ENCODE data around the gene NEK9. TPM values are rescaled to one million over a fixed set of nuclear protein-coding genes. Genes with fewer than 3 reads are reported as not detected.
"Not testable (repeated sequence)": the region's sequence is repeated elsewhere in the genome, so short reads cannot be mapped to it uniquely, and the experiment has no call there.

Gene NEK9
- total RNA-seq, 1 experiment from 2014 or later: 40.7 TPM

DNA sequence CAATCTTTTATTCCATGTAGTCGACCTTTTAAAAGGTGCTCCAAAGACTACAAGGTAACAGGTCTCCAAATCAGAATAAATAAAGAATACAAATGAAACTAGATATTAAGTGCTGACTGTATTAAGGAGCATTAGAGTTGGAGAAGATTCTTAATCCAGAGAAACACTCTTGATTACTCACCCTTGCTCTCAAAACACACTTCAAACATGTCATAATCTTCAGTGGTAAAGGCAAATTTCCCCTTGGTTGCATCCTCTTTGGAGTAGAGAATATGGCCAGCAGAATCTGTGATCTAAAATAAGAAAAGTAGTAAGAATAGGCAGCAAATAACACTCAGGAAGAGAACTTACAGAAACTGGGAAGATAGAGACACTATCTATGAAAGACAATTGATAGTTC lies 25.0 kb upstream of the NEK9 start:
- Histone ChIP-seq H3K27me3 (ENCODE audit: control insufficient read depth, insufficient read depth, low read length) (no peaks in the 10 kb centered on the region), H3K9me3 (ENCODE audit: control insufficient read depth, insufficient read depth, low read depth, low read length) (no peaks in the 10 kb centered on the region), H3K36me3 (ENCODE audit: control insufficient read depth, insufficient read depth, low read length) (no peaks in the 10 kb centered on the region; the same call in 1 of the 2 replicates), H3K4me3 (ENCODE audit: low read depth in 2 of 2, low read length in 2 of 2) (no peak overlapping the region), H3K4me1 (ENCODE audit: control insufficient read depth, insufficient read depth, low read length) (no peaks in the 10 kb centered on the region), H3K27ac (ENCODE audit: low read length) (no peak overlapping the region)
- BruUV-seq (replicated peaks): no TSS peak
- intact Hi-C loops (cut with micrococcal nuclease; ENCODE audit: unreplicated experiment) (no loop called here), in situ Hi-C loops (cut with HindIII; ENCODE audit: low pct_unique_long_range_greater_than_20kb, low sequenced_read_pairs) (no loop called here)
- DNase-seq (ENCODE audit: low read depth, low spot score) (no peak), ATAC-seq (no peak)
- POLR2A ChIA-PET: no interaction called here
- TF ChIP-seq SIN3A (IDR thresholded peaks at IDR 0.05; ENCODE audit: borderline replicate concordance, insufficient read depth, low read depth, low read length): no peak
- TF ChIP-seq POLR2AphosphoS5 (IDR thresholded peaks at IDR 0.05; ENCODE audit: low read depth, low read length): no peak
- TF ChIP-seq, protein P1, sequence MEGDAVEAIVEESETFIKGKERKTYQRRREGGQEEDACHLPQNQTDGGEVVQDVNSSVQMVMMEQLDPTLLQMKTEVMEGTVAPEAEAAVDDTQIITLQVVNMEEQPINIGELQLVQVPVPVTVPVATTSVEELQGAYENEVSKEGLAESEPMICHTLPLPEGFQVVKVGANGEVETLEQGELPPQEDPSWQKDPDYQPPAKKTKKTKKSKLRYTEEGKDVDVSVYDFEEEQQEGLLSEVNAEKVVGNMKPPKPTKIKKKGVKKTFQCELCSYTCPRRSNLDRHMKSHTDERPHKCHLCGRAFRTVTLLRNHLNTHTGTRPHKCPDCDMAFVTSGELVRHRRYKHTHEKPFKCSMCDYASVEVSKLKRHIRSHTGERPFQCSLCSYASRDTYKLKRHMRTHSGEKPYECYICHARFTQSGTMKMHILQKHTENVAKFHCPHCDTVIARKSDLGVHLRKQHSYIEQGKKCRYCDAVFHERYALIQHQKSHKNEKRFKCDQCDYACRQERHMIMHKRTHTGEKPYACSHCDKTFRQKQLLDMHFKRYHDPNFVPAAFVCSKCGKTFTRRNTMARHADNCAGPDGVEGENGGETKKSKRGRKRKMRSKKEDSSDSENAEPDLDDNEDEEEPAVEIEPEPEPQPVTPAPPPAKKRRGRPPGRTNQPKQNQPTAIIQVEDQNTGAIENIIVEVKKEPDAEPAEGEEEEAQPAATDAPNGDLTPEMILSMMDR (IDR thresholded peaks at IDR 0.05): no peak
- TF ChIP-seq, protein P2, sequence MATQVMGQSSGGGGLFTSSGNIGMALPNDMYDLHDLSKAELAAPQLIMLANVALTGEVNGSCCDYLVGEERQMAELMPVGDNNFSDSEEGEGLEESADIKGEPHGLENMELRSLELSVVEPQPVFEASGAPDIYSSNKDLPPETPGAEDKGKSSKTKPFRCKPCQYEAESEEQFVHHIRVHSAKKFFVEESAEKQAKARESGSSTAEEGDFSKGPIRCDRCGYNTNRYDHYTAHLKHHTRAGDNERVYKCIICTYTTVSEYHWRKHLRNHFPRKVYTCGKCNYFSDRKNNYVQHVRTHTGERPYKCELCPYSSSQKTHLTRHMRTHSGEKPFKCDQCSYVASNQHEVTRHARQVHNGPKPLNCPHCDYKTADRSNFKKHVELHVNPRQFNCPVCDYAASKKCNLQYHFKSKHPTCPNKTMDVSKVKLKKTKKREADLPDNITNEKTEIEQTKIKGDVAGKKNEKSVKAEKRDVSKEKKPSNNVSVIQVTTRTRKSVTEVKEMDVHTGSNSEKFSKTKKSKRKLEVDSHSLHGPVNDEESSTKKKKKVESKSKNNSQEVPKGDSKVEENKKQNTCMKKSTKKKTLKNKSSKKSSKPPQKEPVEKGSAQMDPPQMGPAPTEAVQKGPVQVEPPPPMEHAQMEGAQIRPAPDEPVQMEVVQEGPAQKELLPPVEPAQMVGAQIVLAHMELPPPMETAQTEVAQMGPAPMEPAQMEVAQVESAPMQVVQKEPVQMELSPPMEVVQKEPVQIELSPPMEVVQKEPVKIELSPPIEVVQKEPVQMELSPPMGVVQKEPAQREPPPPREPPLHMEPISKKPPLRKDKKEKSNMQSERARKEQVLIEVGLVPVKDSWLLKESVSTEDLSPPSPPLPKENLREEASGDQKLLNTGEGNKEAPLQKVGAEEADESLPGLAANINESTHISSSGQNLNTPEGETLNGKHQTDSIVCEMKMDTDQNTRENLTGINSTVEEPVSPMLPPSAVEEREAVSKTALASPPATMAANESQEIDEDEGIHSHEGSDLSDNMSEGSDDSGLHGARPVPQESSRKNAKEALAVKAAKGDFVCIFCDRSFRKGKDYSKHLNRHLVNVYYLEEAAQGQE (IDR thresholded peaks at IDR 0.05; ENCODE audit: insufficient read depth in 1 of 2, low read depth in 2 of 2, low read length in 1 of 2): no peak
- no peak for TF ChIP-seq TCF7L2 (IDR thresholded peaks at IDR 0.05; ENCODE audit: low read depth, low read length)
- CTCF ChIA-PET: no interaction called here

DNA sequence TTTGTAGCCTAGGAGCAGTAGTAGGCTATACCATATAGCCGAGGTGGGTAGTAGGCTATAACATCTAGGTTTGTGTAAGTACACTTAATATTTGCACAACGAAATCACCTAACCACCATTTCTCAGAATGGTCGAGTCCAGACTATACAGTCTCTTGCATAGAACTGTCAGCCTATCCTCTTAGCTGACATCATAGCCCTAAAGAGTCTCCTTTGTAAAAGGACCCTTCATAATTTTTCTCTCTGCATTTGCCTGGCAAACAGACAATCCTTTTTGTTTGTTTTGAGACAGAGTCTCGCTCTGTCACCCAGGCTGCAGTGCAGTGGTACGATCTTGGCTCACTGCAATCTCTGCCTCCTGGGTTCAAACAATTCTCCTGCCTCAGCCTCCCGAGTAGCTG lies 23.8 kb upstream of the NEK9 start:
- BruUV-seq (replicated peaks); CTCF ChIA-PET; POLR2A ChIA-PET: not testable (repeated sequence)

DNA sequence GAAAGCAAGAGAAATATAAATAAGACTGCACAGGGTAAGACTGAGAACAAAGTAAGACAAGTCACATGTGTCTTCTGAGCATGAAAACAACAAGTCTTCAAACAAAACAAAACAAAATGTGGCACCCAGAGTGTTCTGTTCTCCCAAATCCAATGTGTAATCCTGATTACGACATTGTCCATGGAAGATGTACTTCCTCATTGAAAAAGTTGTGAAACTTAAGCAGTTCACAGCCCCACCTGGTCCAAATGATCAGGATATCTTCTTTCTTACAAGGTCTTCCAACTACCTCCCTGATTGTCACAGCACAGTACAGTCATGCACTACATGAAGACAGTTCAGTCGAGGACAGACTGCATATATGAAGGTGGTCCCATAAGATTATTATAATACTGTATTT lies 23.3 kb upstream of the NEK9 start:
- DNase-seq (ENCODE audit: low read depth, low spot score) (no peak), ATAC-seq (no peak)
- H3K36me3 ChIP-seq (ENCODE audit: control insufficient read depth, insufficient read depth, low read length): no peaks in the 10 kb centered on the region; the same call in 1 of the 2 replicates
- H3K9me3 ChIP-seq (ENCODE audit: control insufficient read depth, insufficient read depth, low read depth, low read length): no peaks in the 10 kb centered on the region
- intact Hi-C loops (cut with micrococcal nuclease; ENCODE audit: unreplicated experiment): no loop called here
- H3K4me3 ChIP-seq (ENCODE audit: low read depth in 2 of 2, low read length in 2 of 2): no peak overlapping the region
- in situ Hi-C loops (cut with HindIII; ENCODE audit: low pct_unique_long_range_greater_than_20kb, low sequenced_read_pairs): no loop called here
- no peaks in the 10 kb centered on the region for H3K4me1 ChIP-seq (ENCODE audit: control insufficient read depth, insufficient read depth, low read length)
- H3K27me3 ChIP-seq (ENCODE audit: control insufficient read depth, insufficient read depth, low read length): no peaks in the 10 kb centered on the region
- CTCF ChIA-PET: no interaction called here
- no TSS peak for BruUV-seq (replicated peaks)
- H3K27ac ChIP-seq (ENCODE audit: low read length): no peak overlapping the region
- TF ChIP-seq TCF7L2 (IDR thresholded peaks at IDR 0.05; ENCODE audit: low read depth, low read length) (no peak), SIN3A (IDR thresholded peaks at IDR 0.05; ENCODE audit: borderline replicate concordance, insufficient read depth, low read depth, low read length) (no peak), POLR2AphosphoS5 (IDR thresholded peaks at IDR 0.05; ENCODE audit: low read depth, low read length) (no peak)
- TF ChIP-seq, protein P1 (IDR thresholded peaks at IDR 0.05): no peak
- TF ChIP-seq, protein P2 (IDR thresholded peaks at IDR 0.05; ENCODE audit: insufficient read depth in 1 of 2, low read depth in 2 of 2, low read length in 1 of 2): no peak
- POLR2A ChIA-PET: no interaction called here

More for the DNA sequence above, 23.8 kb upstream of the NEK9 start:
- intact Hi-C loops (cut with micrococcal nuclease; ENCODE audit: unreplicated experiment); H3K36me3 ChIP-seq (ENCODE audit: control insufficient read depth, insufficient read depth, low read length); H3K4me3 ChIP-seq (ENCODE audit: low read depth in 2 of 2, low read length in 2 of 2); H3K9me3 ChIP-seq (ENCODE audit: control insufficient read depth, insufficient read depth, low read depth, low read length); DNase-seq (ENCODE audit: low read depth, low spot score); H3K4me1 ChIP-seq (ENCODE audit: control insufficient read depth, insufficient read depth, low read length); H3K27me3 ChIP-seq (ENCODE audit: control insufficient read depth, insufficient read depth, low read length); H3K27ac ChIP-seq (ENCODE audit: low read length); in situ Hi-C loops (cut with HindIII; ENCODE audit: low pct_unique_long_range_greater_than_20kb, low sequenced_read_pairs); ATAC-seq: not testable (repeated sequence)
